ENCODE results near the gene KIF26B. TPM values are rescaled to one million over a fixed set of nuclear protein-coding genes. Genes with fewer than 3 reads are reported as not detected.
"Not testable (repeated sequence)": the region's sequence is repeated elsewhere in the genome, so short reads cannot be mapped to it uniquely, and the experiment has no call there.

Gene KIF26B
- total RNA-seq, 2 donors from 2014 or later: 0.78 to 4.6 TPM

DNA sequence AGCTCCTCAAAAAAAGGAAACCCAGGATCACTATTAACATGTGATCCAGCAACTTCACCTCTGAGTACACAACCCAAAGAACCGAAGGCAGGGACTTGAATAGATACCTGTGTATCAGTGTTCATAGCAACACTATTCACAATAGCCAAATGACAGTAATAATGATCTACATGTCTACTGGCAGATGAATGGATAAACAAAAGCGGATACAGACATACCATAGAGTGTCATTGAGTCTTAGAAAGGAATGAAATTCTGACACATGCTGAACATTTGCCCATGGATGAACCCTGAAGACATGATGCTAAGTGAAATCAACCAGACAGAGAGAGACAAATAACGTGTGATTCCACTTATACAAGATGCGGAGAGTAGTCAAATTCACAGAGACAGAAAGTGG is 564.2 kb downstream of the KIF26B start:
- DNase-seq (no peak), ATAC-seq (no peak)
- 79 to 86% methylated on average over 4 of the region's 4 CpGs for WGBS, 2 donors
- no peaks in the 10 kb centered on the region for H3K27me3 ChIP-seq
- no peaks in the 10 kb centered on the region for H3K9me3 ChIP-seq
- no peaks in the 10 kb centered on the region for H3K36me3 ChIP-seq (replicated peaks in 1 of 2; ENCODE audit: insufficient read depth in 1 of 2, low read depth in 2 of 2)
- no peak overlapping the region for H3K4me3 ChIP-seq
- TF ChIP-seq POLR2A (IDR thresholded peaks at IDR 0.05): no peak
- TF ChIP-seq, protein P1, sequence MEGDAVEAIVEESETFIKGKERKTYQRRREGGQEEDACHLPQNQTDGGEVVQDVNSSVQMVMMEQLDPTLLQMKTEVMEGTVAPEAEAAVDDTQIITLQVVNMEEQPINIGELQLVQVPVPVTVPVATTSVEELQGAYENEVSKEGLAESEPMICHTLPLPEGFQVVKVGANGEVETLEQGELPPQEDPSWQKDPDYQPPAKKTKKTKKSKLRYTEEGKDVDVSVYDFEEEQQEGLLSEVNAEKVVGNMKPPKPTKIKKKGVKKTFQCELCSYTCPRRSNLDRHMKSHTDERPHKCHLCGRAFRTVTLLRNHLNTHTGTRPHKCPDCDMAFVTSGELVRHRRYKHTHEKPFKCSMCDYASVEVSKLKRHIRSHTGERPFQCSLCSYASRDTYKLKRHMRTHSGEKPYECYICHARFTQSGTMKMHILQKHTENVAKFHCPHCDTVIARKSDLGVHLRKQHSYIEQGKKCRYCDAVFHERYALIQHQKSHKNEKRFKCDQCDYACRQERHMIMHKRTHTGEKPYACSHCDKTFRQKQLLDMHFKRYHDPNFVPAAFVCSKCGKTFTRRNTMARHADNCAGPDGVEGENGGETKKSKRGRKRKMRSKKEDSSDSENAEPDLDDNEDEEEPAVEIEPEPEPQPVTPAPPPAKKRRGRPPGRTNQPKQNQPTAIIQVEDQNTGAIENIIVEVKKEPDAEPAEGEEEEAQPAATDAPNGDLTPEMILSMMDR (IDR thresholded peaks at IDR 0.05): no peak
- no peaks in the 10 kb centered on the region for H3K4me1 ChIP-seq
- no peak overlapping the region for H3K27ac ChIP-seq
- intact Hi-C loops (cut with DNase I): no loop called here

DNA sequence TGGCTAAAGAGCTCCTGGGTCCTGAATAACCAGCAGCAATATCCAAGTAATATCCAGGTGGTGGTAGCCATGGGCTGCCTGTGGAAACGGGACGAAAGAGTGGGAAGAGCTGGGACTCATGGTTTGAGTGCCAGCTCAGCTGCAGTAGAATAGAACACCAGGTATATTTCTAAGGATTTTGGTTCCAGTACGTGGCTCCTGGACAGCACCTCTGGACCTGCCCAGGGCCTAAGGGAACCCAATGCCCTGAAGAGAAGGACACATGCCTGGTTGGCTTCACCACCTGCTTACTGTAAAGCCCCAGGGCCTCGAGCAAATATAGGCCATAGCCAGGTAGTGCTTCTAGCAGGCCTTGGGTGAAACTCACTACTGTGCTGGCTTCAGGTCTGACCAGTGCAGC is 566.7 kb downstream of the KIF26B start:
- intact Hi-C loops (cut with DNase I): no loop called here
- no peak overlapping the region for H3K27ac ChIP-seq
- H3K4me1 ChIP-seq: no peaks in the 10 kb centered on the region
- WGBS, 2 donors: 64 to 67% methylated on average over 3 to 4 of the region's 4 CpGs
- TF ChIP-seq, protein P1 (IDR thresholded peaks at IDR 0.05): no peak
- no peak for TF ChIP-seq POLR2A (IDR thresholded peaks at IDR 0.05)
- ATAC-seq (no peak), DNase-seq (no peak)
- no peak overlapping the region for H3K4me3 ChIP-seq
- H3K36me3 ChIP-seq (replicated peaks in 1 of 2; ENCODE audit: insufficient read depth in 1 of 2, low read depth in 2 of 2): no peaks in the 10 kb centered on the region
- H3K9me3 ChIP-seq: no peaks in the 10 kb centered on the region
- no peaks in the 10 kb centered on the region for H3K27me3 ChIP-seq

- H3K27me3 ChIP-seq; DNase-seq; H3K36me3 ChIP-seq (replicated peaks in 1 of 2; ENCODE audit: insufficient read depth in 1 of 2, low read depth in 2 of 2); H3K27ac ChIP-seq; ATAC-seq; H3K4me3 ChIP-seq; H3K4me1 ChIP-seq; intact Hi-C loops (cut with DNase I): not testable (repeated sequence)
- peaks cover 0 to 12% (median 0%) of the 10 kb centered on the region in 3 donors for H3K9me3 ChIP-seq
- WGBS, 2 donors: 85 to 95% methylated on average over 3 of the region's 3 CpGs
These were observed 573.2 kb downstream of the KIF26B start for GRCh38 chr1:245728035-245728434.

- H3K9me3 ChIP-seq: peaks cover 0 to 12% (median 0%) of the 10 kb centered on the region in 3 donors
- intact Hi-C loops (cut with DNase I): no loop called here
- DNase-seq (no peak), ATAC-seq (no peak)
- no peak overlapping the region for H3K4me3 ChIP-seq
- no peaks in the 10 kb centered on the region for H3K4me1 ChIP-seq
- no peak overlapping the region for H3K27ac ChIP-seq
- H3K27me3 ChIP-seq: no peaks in the 10 kb centered on the region
- TF ChIP-seq, protein P1 (IDR thresholded peaks at IDR 0.05): no peak
- no peak for TF ChIP-seq POLR2A (IDR thresholded peaks at IDR 0.05)
- WGBS, 2 donors: 71 to 73% methylated on average over 2 of the region's 2 CpGs
- H3K36me3 ChIP-seq (replicated peaks in 1 of 2; ENCODE audit: insufficient read depth in 1 of 2, low read depth in 2 of 2): no peaks in the 10 kb centered on the region
These were observed 576.0 kb downstream of the KIF26B start for GRCh38 chr1:245730801-245731200.

DNA sequence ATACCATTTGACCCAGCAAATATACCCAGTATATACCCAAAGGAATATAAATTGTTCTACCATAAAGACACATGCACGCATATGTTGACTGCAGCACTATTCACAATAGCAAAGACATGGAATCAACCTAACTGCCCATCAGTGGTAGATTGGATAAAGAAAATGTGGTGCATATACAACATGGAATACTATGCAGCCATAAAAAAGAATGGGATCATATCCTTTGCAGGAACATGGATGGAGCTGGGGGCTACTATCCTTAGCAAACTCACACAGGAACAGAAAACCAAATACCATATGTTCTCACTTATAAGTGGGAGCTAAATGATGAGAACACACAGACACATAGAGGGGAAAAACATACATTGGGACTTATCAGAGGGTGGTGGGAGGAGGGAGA is 585.6 kb downstream of the KIF26B start:
- H3K27me3 ChIP-seq; H3K4me3 ChIP-seq; H3K36me3 ChIP-seq (replicated peaks in 1 of 2; ENCODE audit: insufficient read depth in 1 of 2, low read depth in 2 of 2); H3K9me3 ChIP-seq; DNase-seq; ATAC-seq; H3K4me1 ChIP-seq; H3K27ac ChIP-seq; intact Hi-C loops (cut with DNase I): not testable (repeated sequence)
- WGBS, 2 donors: 80 to 95% methylated on average over 1 of the region's 1 CpG

GRCh38 chr1:245742896-245743295 is 588.1 kb downstream of the KIF26B start:
- WGBS, 2 donors: 62 to 76% methylated on average over 6 to 9 of the region's 9 CpGs
- Histone ChIP-seq H3K36me3 (replicated peaks in 1 of 2; ENCODE audit: insufficient read depth in 1 of 2, low read depth in 2 of 2) (no peaks in the 10 kb centered on the region), H3K4me3 (no peak overlapping the region), H3K4me1 (no peaks in the 10 kb centered on the region), H3K27me3 (no peaks in the 10 kb centered on the region), H3K9me3 (no peaks in the 10 kb centered on the region), H3K27ac (no peak overlapping the region)
- TF ChIP-seq POLR2A (IDR thresholded peaks at IDR 0.05): no peak
- TF ChIP-seq, protein P1 (IDR thresholded peaks at IDR 0.05): no peak
- no peak for ATAC-seq
- intact Hi-C loops (cut with DNase I): no loop called here
- DNase-seq: no peak

Measured in body of pancreas (tissue), 4 donors.